K562 (cell line): Measurements from ENCODE around the gene ANO10. TPM values are rescaled to one million over a fixed set of nuclear protein-coding genes. Genes with fewer than 3 reads are reported as not detected.
A peak's percentile ranks its signal among the peaks of the same experiment; 100 is the strongest.

Experiments
- CBX1 ChIP-seq: sonication (generic); IDR thresholded peaks from 2 replicates; pipeline ENCODE4 v1.6.1; 2016; ENCODE audit warnings: antibody characterized with exemption, low read depth, mild to moderate bottlenecking
- HNRNPK ChIP-seq: fragments of 200-400 bp; formaldehyde crosslinking; IDR thresholded peaks from one replicate; pipeline ENCODE4 v1.6.1; 2018; ENCODE audit warnings: mild to moderate bottlenecking, low read depth, low read length; ENCODE audit not compliant: poor library complexity, severe bottlenecking
- MTA2 ChIP-seq: fragments of 450-650 bp; IDR thresholded peaks from 2 replicates; pipeline ENCODE4 v1.6.1; 2016; ENCODE audit warnings: low read depth
- NELFE ChIP-seq: IDR thresholded peaks from 2 replicates; pipeline ENCODE4 v1.6.1; 2011; ENCODE audit warnings: mild to moderate bottlenecking; ENCODE audit not compliant: insufficient read depth, insufficient read length
- NFXL1 ChIP-seq: fragments of 450-650 bp; formaldehyde crosslinking; IDR thresholded peaks from 2 replicates; pipeline ENCODE4 v1.4.0; 2021; ENCODE audit warnings: mild to moderate bottlenecking
- RUNX1 ChIP-seq: sonication (generic); IDR thresholded peaks from 2 replicates; pipeline ENCODE4 v1.6.1; 2016; ENCODE audit warnings: antibody characterized with exemption, low read depth
- SP2 ChIP-seq: IDR thresholded peaks from 2 replicates; pipeline ENCODE4 v1.6.1; 2011; ENCODE audit warnings: mild to moderate bottlenecking, low read depth, low read length, moderate library complexity; ENCODE audit not compliant: poor library complexity, severe bottlenecking; ENCODE audit errors: extremely low read depth
- U2AF1 ChIP-seq: fragments of 200-400 bp; formaldehyde crosslinking; optimal IDR thresholded peaks from 2 replicates; pipeline ENCODE3; 2017; ENCODE audit warnings: mild to moderate bottlenecking, low read depth, low read length, moderate library complexity
- ZNF197 ChIP-seq: fragments of 200-800 bp; sonication (Bioruptor generic); IDR thresholded peaks from 2 replicates; pipeline ENCODE4 v1.6.1; 2016; ENCODE audit warnings: low read depth, missing genetic modification characterization, missing compliant biosample characterization
- ZNF217 ChIP-seq: sonication (generic); formaldehyde crosslinking; IDR thresholded peaks from 2 replicates; pipeline ENCODE4 v1.8.0; 2022; ENCODE audit warnings: mild to moderate bottlenecking, missing genetic modification reagents
- ZNF282 ChIP-seq: sonication (generic); formaldehyde crosslinking; IDR thresholded peaks from 2 replicates; pipeline ENCODE4 v1.8.1; 2023; ENCODE audit warnings: missing genetic modification reagents
- ZNF3 ChIP-seq: fragments of 250-450 bp; sonication (Bioruptor Pico); IDR thresholded peaks from 2 replicates; pipeline ENCODE4 v1.5.0; 2021; ENCODE audit warnings: mild to moderate bottlenecking, moderate library complexity
- ZNF318 ChIP-seq, 2 experiments: fragments of 450-650 bp; IDR thresholded peaks; 2 replicates each; pipeline ENCODE4 v1.6.1; 2016; ENCODE audit warnings: mild to moderate bottlenecking in 2 of 2, borderline replicate concordance in 1 of 2, low read depth in 1 of 2, moderate library complexity in 1 of 2
- polyA plus RNA-seq, 8 experiments: library from polyadenylated mRNA; depleted of rRNA in 4 of 8; stranded (reverse) in 5 of 8; unstranded in 3 of 8; fragments of >200 nt; fragmentation: Nextera tagmentation in 2 of 8; fragmentation: Illumina TruSeq in 1 of 8; extraction: Ambion mirVana in 2 of 8; extraction: Trizol in 1 of 8; gene quantifications; 2 replicates each; pipeline versions ENCODE4 v1.2.1 to v1.2.3, GENCODE V29; 2011 to 2014; ENCODE audit warnings: inconsistent platforms in 1 of 8, missing spikeins in 1 of 8
- total RNA-seq, 7 experiments: library from RNA; depleted of rRNA in 6 of 7; stranded (reverse); fragments of >200 nt in 6 of 7; fragmentation: Illumina TruSeq in 2 of 7; extraction: Trizol in 2 of 7; gene quantifications; 2 replicates each; pipeline versions ENCODE4 v1.2.1 to v1.2.3, GENCODE V29; 2011 to 2021; ENCODE audit warnings: low replicate concordance in 1 of 7
- TF ChIP-seq, protein P1 (sequence below): sonication (generic); formaldehyde crosslinking; IDR thresholded peaks from 2 replicates; pipeline ENCODE4 v1.8.0; 2022; ENCODE audit warnings: mild to moderate bottlenecking, low read depth, missing genetic modification reagents
- TF ChIP-seq, protein P2 (sequence below): fragments of 250-450 bp; sonication (Bioruptor Pico); IDR thresholded peaks from 2 replicates; pipeline ENCODE4 v1.6.1; 2021; ENCODE audit warnings: mild to moderate bottlenecking
- TF ChIP-seq, protein P3 (sequence below), 2 experiments: fragments of 450-650 bp; conservative IDR thresholded peaks; 2 replicates each; pipeline ENCODE4 v1.6.1; 2017; ENCODE audit warnings: mild to moderate bottlenecking in 2 of 2, moderate library complexity in 2 of 2

The ANO10 gene
- total and polyA plus RNA-seq, 9 of the 15 experiments (the other 6 are each of a cell fraction or from before 2014, with no cell fraction given) = 6.4 to 46.0 (median 32.3) TPM

DNA sequence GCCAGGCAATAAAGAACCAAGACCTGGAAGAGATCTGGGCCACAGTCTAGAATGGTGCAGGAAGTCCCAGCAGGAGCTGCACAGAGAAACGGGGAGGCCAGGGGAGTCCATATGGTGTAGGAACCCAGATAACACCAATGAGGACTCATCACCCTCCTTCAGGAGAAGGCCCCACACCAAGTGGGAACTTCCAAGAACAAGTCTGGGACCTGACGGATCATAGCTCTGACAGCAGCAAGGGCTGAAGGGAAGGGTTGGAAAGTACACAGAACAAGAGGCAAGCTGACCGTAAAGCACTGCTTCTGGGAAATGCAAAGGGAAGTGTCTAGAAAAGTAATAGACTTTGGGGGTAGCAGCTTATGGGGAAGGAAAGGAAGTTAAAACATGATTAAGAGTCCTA is 34.5 kb downstream of the ANO10 start (continued):
- no peak for TF ChIP-seq ZNF318 (IDR thresholded peaks at IDR 0.05; ENCODE audit: borderline replicate concordance in 1 of 2, low read depth in 1 of 2)
- TF ChIP-seq CBX1 = no peak
- TF ChIP-seq, protein P1, sequence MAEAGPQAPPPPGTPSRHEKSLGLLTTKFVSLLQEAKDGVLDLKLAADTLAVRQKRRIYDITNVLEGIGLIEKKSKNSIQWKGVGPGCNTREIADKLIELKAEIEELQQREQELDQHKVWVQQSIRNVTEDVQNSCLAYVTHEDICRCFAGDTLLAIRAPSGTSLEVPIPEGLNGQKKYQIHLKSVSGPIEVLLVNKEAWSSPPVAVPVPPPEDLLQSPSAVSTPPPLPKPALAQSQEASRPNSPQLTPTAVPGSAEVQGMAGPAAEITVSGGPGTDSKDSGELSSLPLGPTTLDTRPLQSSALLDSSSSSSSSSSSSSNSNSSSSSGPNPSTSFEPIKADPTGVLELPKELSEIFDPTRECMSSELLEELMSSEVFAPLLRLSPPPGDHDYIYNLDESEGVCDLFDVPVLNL (CRISPR knock-in tag) = no peak
- no peak for TF ChIP-seq U2AF1
- no peak for TF ChIP-seq ZNF3 (CRISPR knock-in tag)
- no peak for TF ChIP-seq ZNF197 (CRISPR knock-in tag)
- TF ChIP-seq, protein P2, sequence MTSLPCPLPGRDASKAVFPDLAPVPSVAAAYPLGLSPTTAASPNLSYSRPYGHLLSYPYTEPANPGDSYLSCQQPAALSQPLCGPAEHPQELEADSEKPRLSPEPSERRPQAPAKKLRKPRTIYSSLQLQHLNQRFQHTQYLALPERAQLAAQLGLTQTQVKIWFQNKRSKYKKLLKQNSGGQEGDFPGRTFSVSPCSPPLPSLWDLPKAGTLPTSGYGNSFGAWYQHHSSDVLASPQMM (CRISPR knock-in tag) = no peak
- no peak for TF ChIP-seq SP2
- TF ChIP-seq ZNF282 (CRISPR knock-in tag) = no peak
- no peak for TF ChIP-seq ZNF217 (CRISPR knock-in tag)
- TF ChIP-seq HNRNPK = no peak
- TF ChIP-seq, protein P3, sequence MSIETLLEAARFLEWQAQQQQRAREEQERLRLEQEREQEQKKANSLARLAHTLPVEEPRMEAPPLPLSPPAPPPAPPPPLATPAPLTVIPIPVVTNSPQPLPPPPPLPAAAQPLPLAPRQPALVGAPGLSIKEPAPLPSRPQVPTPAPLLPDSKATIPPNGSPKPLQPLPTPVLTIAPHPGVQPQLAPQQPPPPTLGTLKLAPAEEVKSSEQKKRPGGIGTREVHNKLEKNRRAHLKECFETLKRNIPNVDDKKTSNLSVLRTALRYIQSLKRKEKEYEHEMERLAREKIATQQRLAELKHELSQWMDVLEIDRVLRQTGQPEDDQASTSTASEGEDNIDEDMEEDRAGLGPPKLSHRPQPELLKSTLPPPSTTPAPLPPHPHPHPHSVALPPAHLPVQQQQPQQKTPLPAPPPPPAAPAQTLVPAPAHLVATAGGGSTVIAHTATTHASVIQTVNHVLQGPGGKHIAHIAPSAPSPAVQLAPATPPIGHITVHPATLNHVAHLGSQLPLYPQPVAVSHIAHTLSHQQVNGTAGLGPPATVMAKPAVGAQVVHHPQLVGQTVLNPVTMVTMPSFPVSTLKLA (conservative IDR thresholded peaks at IDR 0.05) = 0 out of 4 replicates have a peak, but pooled peaks of 1 of the 2 experiments have one; percentile 6
- TF ChIP-seq MTA2 = no peak
- TF ChIP-seq NFXL1 (CRISPR knock-in tag) = no peak
- TF ChIP-seq RUNX1 = no peak
- no peak for TF ChIP-seq NELFE
